SK-N-SH treated with all-trans-retinoic acid at 6 μM for 48 hours (cell line): ENCODE data around the gene SELPLG.

ENCODE experiments used
- RARB ChIP-seq: fragments of 250-450 bp; sonication (Bioruptor Pico); IDR thresholded peaks from 2 replicates; pipeline ENCODE4 v1.8.0; 2021; ENCODE audit warnings: mild to moderate bottlenecking, moderate library complexity
- SNAI2 ChIP-seq: fragments of 250-450 bp; sonication (Bioruptor Pico); IDR thresholded peaks from 2 replicates; pipeline ENCODE4 v1.5.0; 2020; ENCODE audit warnings: mild to moderate bottlenecking, moderate library complexity
- TF ChIP-seq, protein P1 (sequence below): fragments of 250-450 bp; sonication (Bioruptor Pico); IDR thresholded peaks from 2 replicates; pipeline ENCODE4 v1.5.1; 2021; ENCODE audit warnings: mild to moderate bottlenecking, moderate library complexity
- TF ChIP-seq, protein P2 (sequence below): fragments of 250-450 bp; sonication (Bioruptor Pico); IDR thresholded peaks from 2 replicates; pipeline ENCODE4 v1.8.0; 2020; ENCODE audit warnings: mild to moderate bottlenecking, moderate library complexity, borderline replicate concordance
- TF ChIP-seq, protein P3 (sequence below): fragments of 250-450 bp; sonication (Bioruptor Pico); IDR thresholded peaks from 2 replicates; pipeline ENCODE4 v1.8.0; 2021; ENCODE audit warnings: low read depth, mild to moderate bottlenecking, moderate library complexity, borderline replicate concordance

DNA sequence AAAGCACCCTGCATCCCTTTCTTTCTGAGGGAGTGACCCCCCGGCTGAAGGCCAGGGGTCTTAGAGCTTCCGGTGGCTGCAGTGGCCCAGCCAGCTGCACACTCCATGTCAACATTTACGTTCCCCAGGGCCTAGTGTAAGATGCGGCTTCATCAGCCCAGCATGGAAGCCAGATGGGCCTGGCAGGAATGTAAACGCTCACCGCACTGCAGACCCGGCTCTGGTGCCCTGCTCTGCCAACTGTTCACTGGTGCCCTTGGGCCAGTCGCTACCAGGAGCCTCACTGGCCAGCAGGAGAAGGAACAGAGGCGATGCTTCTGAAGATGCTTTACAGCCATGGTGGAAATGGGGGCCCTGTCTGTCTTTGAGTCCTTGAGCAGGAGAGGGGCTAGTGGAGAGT lies 27.2 kb downstream of the SELPLG start:
- TF ChIP-seq, protein P1, sequence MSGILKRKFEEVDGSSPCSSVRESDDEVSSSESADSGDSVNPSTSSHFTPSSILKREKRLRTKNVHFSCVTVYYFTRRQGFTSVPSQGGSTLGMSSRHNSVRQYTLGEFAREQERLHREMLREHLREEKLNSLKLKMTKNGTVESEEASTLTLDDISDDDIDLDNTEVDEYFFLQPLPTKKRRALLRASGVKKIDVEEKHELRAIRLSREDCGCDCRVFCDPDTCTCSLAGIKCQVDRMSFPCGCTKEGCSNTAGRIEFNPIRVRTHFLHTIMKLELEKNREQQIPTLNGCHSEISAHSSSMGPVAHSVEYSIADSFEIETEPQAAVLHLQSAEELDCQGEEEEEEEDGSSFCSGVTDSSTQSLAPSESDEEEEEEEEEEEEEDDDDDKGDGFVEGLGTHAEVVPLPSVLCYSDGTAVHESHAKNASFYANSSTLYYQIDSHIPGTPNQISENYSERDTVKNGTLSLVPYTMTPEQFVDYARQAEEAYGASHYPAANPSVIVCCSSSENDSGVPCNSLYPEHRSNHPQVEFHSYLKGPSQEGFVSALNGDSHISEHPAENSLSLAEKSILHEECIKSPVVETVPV (CRISPR knock-in tag): no peak
- TF ChIP-seq, protein P2, sequence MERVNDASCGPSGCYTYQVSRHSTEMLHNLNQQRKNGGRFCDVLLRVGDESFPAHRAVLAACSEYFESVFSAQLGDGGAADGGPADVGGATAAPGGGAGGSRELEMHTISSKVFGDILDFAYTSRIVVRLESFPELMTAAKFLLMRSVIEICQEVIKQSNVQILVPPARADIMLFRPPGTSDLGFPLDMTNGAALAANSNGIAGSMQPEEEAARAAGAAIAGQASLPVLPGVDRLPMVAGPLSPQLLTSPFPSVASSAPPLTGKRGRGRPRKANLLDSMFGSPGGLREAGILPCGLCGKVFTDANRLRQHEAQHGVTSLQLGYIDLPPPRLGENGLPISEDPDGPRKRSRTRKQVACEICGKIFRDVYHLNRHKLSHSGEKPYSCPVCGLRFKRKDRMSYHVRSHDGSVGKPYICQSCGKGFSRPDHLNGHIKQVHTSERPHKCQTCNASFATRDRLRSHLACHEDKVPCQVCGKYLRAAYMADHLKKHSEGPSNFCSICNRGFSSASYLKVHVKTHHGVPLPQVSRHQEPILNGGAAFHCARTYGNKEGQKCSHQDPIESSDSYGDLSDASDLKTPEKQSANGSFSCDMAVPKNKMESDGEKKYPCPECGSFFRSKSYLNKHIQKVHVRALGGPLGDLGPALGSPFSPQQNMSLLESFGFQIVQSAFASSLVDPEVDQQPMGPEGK (CRISPR knock-in tag): no peak
- TF ChIP-seq SNAI2 (CRISPR knock-in tag): no peak
- TF ChIP-seq, protein P3, sequence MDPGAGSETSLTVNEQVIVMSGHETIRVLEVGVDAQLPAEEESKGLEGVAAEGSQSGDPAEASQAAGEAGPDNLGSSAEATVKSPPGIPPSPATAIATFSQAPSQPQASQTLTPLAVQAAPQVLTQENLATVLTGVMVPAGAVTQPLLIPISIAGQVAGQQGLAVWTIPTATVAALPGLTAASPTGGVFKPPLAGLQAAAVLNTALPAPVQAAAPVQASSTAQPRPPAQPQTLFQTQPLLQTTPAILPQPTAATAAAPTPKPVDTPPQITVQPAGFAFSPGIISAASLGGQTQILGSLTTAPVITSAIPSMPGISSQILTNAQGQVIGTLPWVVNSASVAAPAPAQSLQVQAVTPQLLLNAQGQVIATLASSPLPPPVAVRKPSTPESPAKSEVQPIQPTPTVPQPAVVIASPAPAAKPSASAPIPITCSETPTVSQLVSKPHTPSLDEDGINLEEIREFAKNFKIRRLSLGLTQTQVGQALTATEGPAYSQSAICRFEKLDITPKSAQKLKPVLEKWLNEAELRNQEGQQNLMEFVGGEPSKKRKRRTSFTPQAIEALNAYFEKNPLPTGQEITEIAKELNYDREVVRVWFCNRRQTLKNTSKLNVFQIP (CRISPR knock-in tag): no peak
- no peak for TF ChIP-seq RARB (CRISPR knock-in tag)
